HT-29 (cell line): ENCODE results near the gene FAM20C. TPM values are rescaled to one million over a fixed set of nuclear protein-coding genes. Genes with fewer than 3 reads are reported as not detected.
"Not testable (repeated sequence)": the region's sequence is repeated elsewhere in the genome, so short reads cannot be mapped to it uniquely, and the experiment has no call there.

Source experiments
- DNase-seq: peaks from one replicate; pipeline ENCODE4 v3.0.0-alpha.2; 2015; ENCODE audit warnings: low spot score
- total RNA-seq: library from RNA; depleted of rRNA; stranded (reverse); fragments of >200 nt; shearing (Covaris generic); gene quantifications from 2 replicates; pipeline ENCODE4 v1.2.3, GENCODE V29; 2014

Gene FAM20C
- total RNA-seq, 1 experiment from 2014 or later, result not detected

- no peak for DNase-seq
Measured at GRCh38 chr7:289209-289755, 96.9 kb downstream of the FAM20C start.

- no peak for DNase-seq
Measured at GRCh38 chr7:289756-290553, 97.6 kb downstream of the FAM20C start, which contains the start of gene FOXL3. TSS of gene FOXL3 (plus strand) at chr7:290170. CDS start at chr7:290170, 0 bp downstream.

- no peak for DNase-seq
Measured at GRCh38 chr7:290554-291372, 98.4 kb downstream of the FAM20C start.

- no peak for DNase-seq
Measured at GRCh38 chr7:291373-292092, 99.2 kb downstream of the FAM20C start.

- no peak for DNase-seq
Measured at GRCh38 chr7:292226-292625, 99.9 kb downstream of the FAM20C start.

GRCh38 chr7:292826-293225 is 100.5 kb downstream of the FAM20C start:
- no peak for DNase-seq

GRCh38 chr7:293681-294439 is 101.5 kb downstream of the FAM20C start:
- no peak for DNase-seq

- no peak for DNase-seq
Measured at GRCh38 chr7:294440-295154, 102.2 kb downstream of the FAM20C start.

- DNase-seq, result no peak
Measured at GRCh38 chr7:295155-296154, 103.1 kb downstream of the FAM20C start.

- no peak for DNase-seq
Measured at GRCh38 chr7:296373-296945, 104.1 kb downstream of the FAM20C start.

GRCh38 chr7:297141-297540 is 104.8 kb downstream of the FAM20C start:
- DNase-seq, result not testable (repeated sequence)

- no peak for DNase-seq
Measured at GRCh38 chr7:297611-298374, 105.4 kb downstream of the FAM20C start.

GRCh38 chr7:298375-298702 is 106.0 kb downstream of the FAM20C start:
- DNase-seq, result no peak

GRCh38 chr7:298743-299142 is 106.4 kb downstream of the FAM20C start:
- DNase-seq, result no peak

- DNase-seq, result no peak
Measured at GRCh38 chr7:299169-299568, 106.8 kb downstream of the FAM20C start.

- no peak for DNase-seq
Measured at GRCh38 chr7:299628-300027, 107.3 kb downstream of the FAM20C start.

- no peak for DNase-seq
Measured at GRCh38 chr7:300048-300447, 107.7 kb downstream of the FAM20C start.
